Stimulated activated CD4-positive, alpha-beta T cell treated with anti-CD3 and anti-CD28 coated beads, TNF-alpha, amount 100 ng/mL, for 48 hours (primary cell): ENCODE results near the gene RELCH.
"Not testable (repeated sequence)": the region's sequence is repeated elsewhere in the genome, so short reads cannot be mapped to it uniquely, and the experiment has no call there.

Source experiments
- DNase-seq, 3 donors: peaks; one replicate each; pipeline ENCODE4 v3.0.0-alpha.2; 2020; ENCODE audit warnings: low read depth in 3 of 3

RELCH gene

GRCh38 chr18:62186774-62187542 is at the start of gene RELCH, which contains the start of gene PIGN:
Gene RELCH, plus strand, starts transcription at chr18:62187255. Its CDS starts 251 bp downstream, at chr18:62187506.
Gene PIGN, minus strand, starts transcription at chr18:62187056. Its CDS starts 25,703 bp downstream, at chr18:62161353.
- DNase-seq = peak; percentile 86 to 94 (median 92)

- no peak for DNase-seq
Measured at GRCh38 chr18:62138461-62139235, 48.4 kb upstream of the RELCH start.

GRCh38 chr18:62140259-62140658 is 46.8 kb upstream of the RELCH start:
- no peak for DNase-seq

- no peak for DNase-seq
Measured at GRCh38 chr18:62144338-62144737, 42.7 kb upstream of the RELCH start.

- DNase-seq = no peak
Measured at GRCh38 chr18:62151068-62151771, 35.8 kb upstream of the RELCH start.

GRCh38 chr18:62152844-62153243 is 34.2 kb upstream of the RELCH start:
- no peak for DNase-seq

GRCh38 chr18:62157843-62158242 is 29.2 kb upstream of the RELCH start:
- DNase-seq = no peak

- DNase-seq = no peak
Measured at GRCh38 chr18:62164310-62164709, 22.7 kb upstream of the RELCH start.

- no peak for DNase-seq
Measured at GRCh38 chr18:62164855-62165487, 22.1 kb upstream of the RELCH start.

- DNase-seq = no peak
Measured at GRCh38 chr18:62165583-62165982, 21.5 kb upstream of the RELCH start.

- not testable (repeated sequence) for DNase-seq
Measured at GRCh38 chr18:62166524-62166923, 20.5 kb upstream of the RELCH start.

GRCh38 chr18:62170857-62171256 is 16.2 kb upstream of the RELCH start:
- no peak for DNase-seq

GRCh38 chr18:62172298-62172697 is 14.8 kb upstream of the RELCH start:
- DNase-seq = no peak

GRCh38 chr18:62175521-62175920 is 11.5 kb upstream of the RELCH start:
- no peak for DNase-seq

GRCh38 chr18:62177271-62177670 is 9.8 kb upstream of the RELCH start:
- DNase-seq = no peak

- DNase-seq = no peak
Measured at GRCh38 chr18:62179213-62179612, 7.8 kb upstream of the RELCH start.

GRCh38 chr18:62182220-62182619 is 4.8 kb upstream of the RELCH start:
- no peak for DNase-seq

GRCh38 chr18:62183578-62184195 is 3.4 kb upstream of the RELCH start:
- peak in 1 of 3 donors; percentile 28 for DNase-seq

GRCh38 chr18:62186499-62186773 is 619 bp upstream of the RELCH start:
- DNase-seq = no peak

- peak in 1 of 3 donors; percentile 11 for DNase-seq
Measured at GRCh38 chr18:62187543-62188510, 772 bp downstream of the RELCH start.
